B cell (primary cell): ENCODE results near the gene DIPK1A. TPM values are rescaled to one million over a fixed set of nuclear protein-coding genes. Genes with fewer than 3 reads are reported as not detected.

Experiments used
- ATAC-seq: fragments of 200-7000 bp; cut with Tn5 transposase; one replicate; pipeline ENCODE4 v1.10.0; 2021; ENCODE audit warnings: low read depth, mild to moderate bottlenecking, moderate number of reproducible peaks, moderate library complexity
- CTCF ChIA-PET: fragments of 350-600 bp; sonication (Branson Sonifier 250); formaldehyde crosslinking; loops from one replicate; lab custom pipeline; 2021; ENCODE audit warnings: antibody characterized with exemption, inconsistent platforms; lab: Charles Lee
- POLR2A ChIA-PET: fragments of 350-600 bp; sonication (Branson Sonifier 250); formaldehyde crosslinking; loops from one replicate; lab custom pipeline; 2021; ENCODE audit warnings: antibody characterized with exemption; lab: Charles Lee
- DNase-seq: peaks from one replicate; pipeline ENCODE4 v3.0.0; 2013
- H2AFZ ChIP-seq: 2 replicates; pipeline ENCODE4 v1.6.1; 2012; ENCODE audit warnings: mild to moderate bottlenecking, low read depth, low read length; ENCODE audit not compliant: insufficient read depth, poor library complexity, severe bottlenecking
- H3K27ac ChIP-seq, 2 donors: 1 replicate in 1 of 2; 2 replicates in 1 of 2; pipeline ENCODE4 v1.5.1; 2012 to 2013; ENCODE audit warnings: low read length in 2 of 2, mild to moderate bottlenecking in 2 of 2, moderate library complexity in 1 of 2
- H3K27me3 ChIP-seq, 4 experiments: fragments of 200-600 bp in 1 of 4; sonication (generic) in 1 of 4; replicated peaks in 1 of 4; 1 replicate in 2 of 4; 2 replicates in 2 of 4; pipeline versions ENCODE4 v1.6.1 to v1.7.0; 2013 to 2016; ENCODE audit warnings: low read length in 3 of 4, mild to moderate bottlenecking in 2 of 4, mixed read lengths in 1 of 4, moderate library complexity in 1 of 4; ENCODE audit not compliant: insufficient read depth in 4 of 4, control insufficient read depth in 3 of 4; ENCODE audit errors: control extremely low read depth in 1 of 4
- H3K36me3 ChIP-seq, 2 experiments: replicated peaks in 1 of 2; 1 replicate in 1 of 2; 2 replicates in 1 of 2; pipeline versions ENCODE4 v1.6.1 to v1.7.1; 2013; ENCODE audit warnings: low read length in 1 of 2; ENCODE audit not compliant: insufficient read depth in 2 of 2, control insufficient read depth in 1 of 2; ENCODE audit errors: control extremely low read depth in 1 of 2, extremely low read depth in 1 of 2
- H3K4me1 ChIP-seq, 2 donors: fragments of 200-600 bp in 1 of 2; sonication (generic) in 1 of 2; 1 replicate in 1 of 2; 2 replicates in 1 of 2; pipeline versions ENCODE4 v1.5.1 to v1.6.1; 2013 to 2017; ENCODE audit warnings: low read length in 2 of 2; ENCODE audit not compliant: control insufficient read depth in 2 of 2, insufficient read depth in 2 of 2
- H3K4me2 ChIP-seq: replicated peaks from 2 replicates; pipeline ENCODE3; 2012; ENCODE audit warnings: mild to moderate bottlenecking, low read depth, low read length; ENCODE audit not compliant: poor library complexity, severe bottlenecking
- H3K4me3 ChIP-seq, 5 experiments: fragments of 200-600 bp in 1 of 5; sonication (generic) in 1 of 5; 1 replicate in 3 of 5; 2 replicates in 2 of 5; pipeline versions ENCODE4 v1.5.1 to v1.7.0; 2011 to 2016; ENCODE audit warnings: low read length in 4 of 5, mild to moderate bottlenecking in 4 of 5, low read depth in 2 of 5, control low read depth in 1 of 5, moderate library complexity in 1 of 5; ENCODE audit not compliant: insufficient read depth in 1 of 5; ENCODE audit errors: control extremely low read depth in 1 of 5, extremely low read depth in 1 of 5
- H3K79me2 ChIP-seq: fragments of 200-600 bp; sonication (generic); one replicate; pipeline ENCODE4 v1.6.0; 2016; ENCODE audit warnings: low read length; ENCODE audit not compliant: control insufficient read depth, insufficient read depth
- H3K9ac ChIP-seq: fragments of 200-600 bp; sonication (generic); 2 replicates; pipeline ENCODE4 v1.6.1; 2017; ENCODE audit warnings: mild to moderate bottlenecking, low read length, moderate library complexity
- H3K9me3 ChIP-seq, 3 donors: one replicate each; pipeline versions ENCODE4 v1.6.1 to v1.7.1; 2013; ENCODE audit warnings: low read length in 2 of 3; ENCODE audit not compliant: control insufficient read depth in 2 of 3, insufficient read depth in 1 of 3; ENCODE audit errors: control extremely low read depth in 1 of 3
- H4K20me1 ChIP-seq: 2 replicates; pipeline ENCODE4 v1.6.0; 2012; ENCODE audit warnings: mild to moderate bottlenecking, low read length; ENCODE audit not compliant: insufficient read depth, control insufficient read depth, poor library complexity, severe bottlenecking
- H3K27ac Mint-ChIP-seq: one replicate; pipeline ENCODE4 v1.8.0; 2021; ENCODE audit warnings: mixed read lengths
- H3K27me3 Mint-ChIP-seq: one replicate; pipeline ENCODE4 v1.8.0; 2021; ENCODE audit warnings: mixed read lengths
- H3K4me1 Mint-ChIP-seq: one replicate; pipeline ENCODE4 v1.8.0; 2021; ENCODE audit warnings: mixed read lengths
- H3K4me3 Mint-ChIP-seq: one replicate; pipeline ENCODE4 v1.8.0; 2021; ENCODE audit warnings: mixed read lengths
- H3K9me3 Mint-ChIP-seq: one replicate; pipeline ENCODE4 v1.8.0; 2022; ENCODE audit warnings: mixed read lengths; ENCODE audit not compliant: insufficient read depth
- CTCF ChIP-seq: fragments of 200-600 bp; IDR thresholded peaks from one replicate; pipeline ENCODE4 v1.8.0; 2022; ENCODE audit warnings: antibody characterized with exemption, mild to moderate bottlenecking
- EZH2 ChIP-seq: IDR thresholded peaks from 2 replicates; pipeline ENCODE4 v1.6.1; 2012; ENCODE audit warnings: borderline replicate concordance, low read depth, mild to moderate bottlenecking, moderate library complexity, low read length; ENCODE audit not compliant: insufficient read depth, poor library complexity, severe bottlenecking
- WGBS: methylation state at CpG from one replicate; pipeline ENCODE4 v1.1.5; 2013; ENCODE audit warnings: missing lambda C conversion rate; ENCODE audit not compliant: insufficient coverage; 5-methylcytosine and 5-hydroxymethylcytosine counted together
- intact Hi-C: fragments of 100-400 bp; cut with micrococcal nuclease; formaldehyde crosslinking; loops from one replicate; pipeline ENCODE4 v1.10.0; 2022
- polyA plus RNA-seq: library from polyadenylated mRNA; depleted of rRNA; stranded (reverse); fragments of >200 nt; gene quantifications from 2 replicates; pipeline ENCODE4 v1.2.3, GENCODE V29; 2012
- total RNA-seq, 2 donors: library from RNA; stranded (reverse); fragments of 120-200 nt in 1 of 2; gene quantifications; 1 replicate in 1 of 2; 2 replicates in 1 of 2; pipeline versions ENCODE4 v1.2.3 to v1.2.4, GENCODE V29; 2013 to 2022

The DIPK1A gene
- total and polyA plus RNA-seq, 2 donors (not counting 1 experiment from before 2014, with no cell fraction given) = 10.7 to 22.7 TPM

- H2AFZ ChIP-seq = peak overlapping the region; percentile 90
- ATAC-seq = peak; percentile 42
- Mint-ChIP-seq H3K27ac (peak overlapping the region; percentile 94), H3K4me1 (peaks cover 44% of the 10 kb centered on the region), H3K4me3 (peak overlapping the region; percentile 92), H3K27me3 (no peaks in the 10 kb centered on the region), H3K9me3 (no peaks in the 10 kb centered on the region)
- ChIA-PET POLR2A (interaction anchor here (0.8 to 4.5 kb wide), 10 partner anchors 10 to 128 kb away, joined by 3 to 116 read pairs (median 8); partner anchors contain the start of genes MTF2 and RPL5), CTCF (interaction anchor here (0.7 to 11.2 kb wide), 33 partner anchors 8 to 385 kb away, joined by 3 to 295 read pairs (median 8); partner anchors contain the start of genes MTF2 and RPL5)
- H3K36me3 ChIP-seq = no peaks in the 10 kb centered on the region
- peaks cover 62 to 80% of the 10 kb centered on the region in 2 donors for H3K4me1 ChIP-seq
- H3K27ac ChIP-seq = peak overlapping the region; percentile 87 to 98
- DNase-seq = peak; percentile 86
- peak overlapping the region; percentile 97 for H3K9ac ChIP-seq
- H4K20me1 ChIP-seq = no peaks in the 10 kb centered on the region
- TF ChIP-seq EZH2 (no peak), CTCF (peak; percentile 66)
- H3K4me2 ChIP-seq = peak overlapping the region; percentile 69
- H3K27me3 ChIP-seq = no peaks in the 10 kb centered on the region
- peak overlapping the region; percentile 77 to 91 (median 86) for H3K4me3 ChIP-seq
- intact Hi-C loops = loop anchor here (1.0 to 10.0 kb wide), 8 partner anchors 9 to 887 kb away; partner anchors contain the start of genes CCDC18, DR1, MTF2 and TMED5
- under 1% methylated on average over 43 of the region's 44 CpGs for WGBS
- H3K79me2 ChIP-seq = peaks cover 76% of the 10 kb centered on the region
- no peaks in the 10 kb centered on the region for H3K9me3 ChIP-seq
Observed at GRCh38 chr1:92960395-92961130, 699 bp downstream of the DIPK1A start.
